ENCODE measurements around the gene QARS1.

Gene QARS1

GRCh38 chr3:49054344-49054862, 50.2 kb downstream of the QARS1 start:
- H3K9me3 ChIP-seq (ENCODE audit: insufficient read depth, low read depth, low read length) = no peaks in the 10 kb centered on the region
- TF ChIP-seq EZH2phosphoT487 (IDR thresholded peaks at IDR 0.05; ENCODE audit: borderline replicate concordance) (no peak), CTCF (conservative IDR thresholded peaks at IDR 0.05; ENCODE audit: low read length) (no peak)
- H3K4me3 ChIP-seq (ENCODE audit: low read length, poor library complexity, severe bottlenecking) = no peak overlapping the region
- no peaks in the 10 kb centered on the region for H3K9me2 ChIP-seq (replicated peaks; ENCODE audit: low read depth, low read length)
- peaks cover 3% of the 10 kb centered on the region for H4K20me1 ChIP-seq (ENCODE audit: insufficient read depth, low read length, poor library complexity, severe bottlenecking)
- H3K9ac ChIP-seq (ENCODE audit: low read depth, low read length, poor library complexity, severe bottlenecking) = no peak overlapping the region
- H2AFZ ChIP-seq (ENCODE audit: low read length) = no peak overlapping the region
- H3K4me1 ChIP-seq (ENCODE audit: insufficient read depth, low read length, poor library complexity, severe bottlenecking) = no peaks in the 10 kb centered on the region
- H3F3A ChIP-seq (ENCODE audit: low read depth) = no peaks in the 10 kb centered on the region
- H3K4me2 ChIP-seq (ENCODE audit: low read depth, low read length, poor library complexity, severe bottlenecking) = no peak overlapping the region
- no peaks in the 10 kb centered on the region for H3K27me3 ChIP-seq (ENCODE audit: insufficient read depth, low read length, poor library complexity, severe bottlenecking)
- H3K36me3 ChIP-seq (ENCODE audit: insufficient read depth, low read length) = peaks cover 55% of the 10 kb centered on the region
- no peaks in the 10 kb centered on the region for H3K79me2 ChIP-seq (ENCODE audit: insufficient read depth, low read length)

DNA sequence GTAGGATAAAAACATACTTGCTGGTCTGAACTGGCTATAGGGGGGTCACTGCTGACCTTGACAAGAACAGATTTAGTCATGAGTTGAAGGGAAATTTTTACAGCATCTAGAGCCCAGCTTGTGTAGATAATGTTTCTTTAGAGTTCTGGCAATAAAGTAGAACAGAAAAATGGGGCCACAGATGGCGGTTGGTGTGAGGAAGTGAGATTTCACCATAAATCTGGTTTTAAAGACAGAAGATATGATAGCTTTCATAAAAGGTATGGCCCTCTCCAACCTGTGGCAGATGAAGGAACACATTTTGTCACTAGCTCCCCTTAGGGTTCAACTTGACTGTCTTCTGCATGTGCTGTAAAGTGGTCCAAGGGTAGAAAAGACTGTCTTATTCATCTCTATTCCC, 51.0 kb downstream of the QARS1 start:
- H3K27me3 ChIP-seq (ENCODE audit: insufficient read depth, low read length, poor library complexity, severe bottlenecking) = no peaks in the 10 kb centered on the region
- no peak overlapping the region for H2AFZ ChIP-seq (ENCODE audit: low read length)
- peaks cover 3% of the 10 kb centered on the region for H4K20me1 ChIP-seq (ENCODE audit: insufficient read depth, low read length, poor library complexity, severe bottlenecking)
- H3K4me1 ChIP-seq (ENCODE audit: insufficient read depth, low read length, poor library complexity, severe bottlenecking) = no peaks in the 10 kb centered on the region
- peaks cover 55% of the 10 kb centered on the region for H3K36me3 ChIP-seq (ENCODE audit: insufficient read depth, low read length)
- H3K79me2 ChIP-seq (ENCODE audit: insufficient read depth, low read length) = no peaks in the 10 kb centered on the region
- no peak overlapping the region for H3K9ac ChIP-seq (ENCODE audit: low read depth, low read length, poor library complexity, severe bottlenecking)
- no peaks in the 10 kb centered on the region for H3F3A ChIP-seq (ENCODE audit: low read depth)
- no peak for TF ChIP-seq EZH2phosphoT487 (IDR thresholded peaks at IDR 0.05; ENCODE audit: borderline replicate concordance)
- TF ChIP-seq CTCF (conservative IDR thresholded peaks at IDR 0.05; ENCODE audit: low read length) = no peak
- no peaks in the 10 kb centered on the region for H3K9me2 ChIP-seq (replicated peaks; ENCODE audit: low read depth, low read length)
- no peak overlapping the region for H3K4me2 ChIP-seq (ENCODE audit: low read depth, low read length, poor library complexity, severe bottlenecking)
- no peak overlapping the region for H3K4me3 ChIP-seq (ENCODE audit: low read length, poor library complexity, severe bottlenecking)
- no peaks in the 10 kb centered on the region for H3K9me3 ChIP-seq (ENCODE audit: insufficient read depth, low read depth, low read length)

All from Loucy (cell line).